Left ventricle myocardium superior (tissue), 1 donor: Measurements from ENCODE around the gene KRTAP4-9. TPM values are rescaled to one million over a fixed set of nuclear protein-coding genes. Genes with fewer than 3 reads are reported as not detected.

Experiments
- total RNA-seq: library from RNA; stranded (reverse); fragmentation: NEBNext Ultra II Directional; extraction: Animal tissue kit (Norgen Biotek cat#: 25700); gene quantifications from one replicate; pipeline ENCODE4 v1.2.1, GENCODE V29; 2021
- donor health status: DM: no; HTN: yes; CAD: no; lungs with severe emphysema.

The KRTAP4-9 gene
- total RNA-seq, 1 donor from 2014 or later, result not detected

Other genes starting within 250 kb of the KRTAP4-9 start
- gene KRT12, start 238.2 kb upstream of the KRTAP4-9 start, total RNA-seq, result not detected
- not detected for gene KRT20, start 220.1 kb upstream of the KRTAP4-9 start, total RNA-seq
- gene KRT23, start 167.7 kb upstream of the KRTAP4-9 start, total RNA-seq, result not detected
- gene KRT39, start 138.4 kb upstream of the KRTAP4-9 start, total RNA-seq, result not detected
- gene KRT40, start 121.1 kb upstream of the KRTAP4-9 start, total RNA-seq, result not detected
- gene KRTAP3-3, start 111.2 kb upstream of the KRTAP4-9 start, total RNA-seq, result not detected
- not detected for gene KRTAP3-2, start 105.5 kb upstream of the KRTAP4-9 start, total RNA-seq
- not detected for gene KRTAP3-1, start 96.3 kb upstream of the KRTAP4-9 start, total RNA-seq
- not detected for gene KRTAP1-5, start 78.2 kb upstream of the KRTAP4-9 start, total RNA-seq
- gene KRTAP1-4, start 75.2 kb upstream of the KRTAP4-9 start, total RNA-seq, result not detected
- gene KRTAP1-3, start 70.5 kb upstream of the KRTAP4-9 start, total RNA-seq, result not detected
- not detected for gene KRTAP1-1, start 63.9 kb upstream of the KRTAP4-9 start, total RNA-seq
- not detected for gene KRTAP2-1, start 58.1 kb upstream of the KRTAP4-9 start, total RNA-seq
- not detected for gene KRTAP2-2, start 50.2 kb upstream of the KRTAP4-9 start, total RNA-seq
- not detected for gene KRTAP2-3, start 45.3 kb upstream of the KRTAP4-9 start, total RNA-seq
- gene KRTAP2-4, start 39.5 kb upstream of the KRTAP4-9 start, total RNA-seq, result not detected
- gene KRTAP4-7, start 21.2 kb upstream of the KRTAP4-9 start, total RNA-seq, result not detected
- not detected for gene KRTAP4-8, start 7.2 kb upstream of the KRTAP4-9 start, total RNA-seq
- not detected for gene KRTAP4-16, start 3.2 kb upstream of the KRTAP4-9 start, total RNA-seq
- gene KRTAP4-11, start 13.0 kb downstream of the KRTAP4-9 start, total RNA-seq, result not detected
- gene KRTAP4-12, start 18.8 kb downstream of the KRTAP4-9 start, total RNA-seq, result not detected
- not detected for gene KRTAP4-6, start 35.2 kb downstream of the KRTAP4-9 start, total RNA-seq
- not detected for gene KRTAP4-5, start 44.4 kb downstream of the KRTAP4-9 start, total RNA-seq
- not detected for gene KRTAP4-4, start 55.4 kb downstream of the KRTAP4-9 start, total RNA-seq
- gene KRTAP4-3, start 62.8 kb downstream of the KRTAP4-9 start, total RNA-seq, result not detected
- not detected for gene KRTAP4-2, start 72.8 kb downstream of the KRTAP4-9 start, total RNA-seq
- gene KRTAP4-1, start 79.5 kb downstream of the KRTAP4-9 start, total RNA-seq, result not detected
- gene KRTAP9-1, start 84.5 kb downstream of the KRTAP4-9 start, total RNA-seq, result not detected
- gene KRTAP9-2, start 121.3 kb downstream of the KRTAP4-9 start, total RNA-seq, result not detected
- not detected for gene KRTAP9-3, start 127.1 kb downstream of the KRTAP4-9 start, total RNA-seq
- gene KRTAP9-8, start 132.6 kb downstream of the KRTAP4-9 start, total RNA-seq, result not detected
- not detected for gene KRTAP9-4, start 144.3 kb downstream of the KRTAP4-9 start, total RNA-seq
- not detected for gene KRTAP9-9, start 150.0 kb downstream of the KRTAP4-9 start, total RNA-seq
- not detected for gene KRTAP9-6, start 160.0 kb downstream of the KRTAP4-9 start, total RNA-seq
- not detected for gene KRTAP9-7, start 170.3 kb downstream of the KRTAP4-9 start, total RNA-seq
- gene KRTAP29-1, start 197.5 kb downstream of the KRTAP4-9 start, total RNA-seq, result not detected
- not detected for gene KRTAP16-1, start 203.9 kb downstream of the KRTAP4-9 start, total RNA-seq
- not detected for gene KRTAP17-1, start 210.3 kb downstream of the KRTAP4-9 start, total RNA-seq
- gene KRT33A, start 245.4 kb downstream of the KRTAP4-9 start, total RNA-seq, result not detected